ENCODE data around the gene GET4. TPM values are rescaled to one million over a fixed set of nuclear protein-coding genes. Genes with fewer than 3 reads are reported as not detected.

GET4 gene
- total and polyA plus RNA-seq, 2 of the 8 experiments (the other 6 are each of a cell fraction or from before 2014, with no cell fraction given), result 56.7 to 74.1 TPM

GRCh38 chr7:910931-911431 is 34.6 kb downstream of the GET4 start:
- CTCF ChIA-PET (ENCODE audit: partially characterized antibody), result interaction anchor here (0.7 to 6.3 kb wide), 8 partner anchors 9 to 295 kb away, joined by 3 to 36 read pairs (median 5); partner anchors contain the start of gene CYP2W1
- Histone ChIP-seq H2AFZ (ENCODE audit: low read length) (no peak overlapping the region), H4K5ac (ENCODE audit: insufficient read length, low read depth, low read length) (no peak overlapping the region), H3K79me2 (ENCODE audit: control insufficient read depth in 1 of 2, insufficient read depth in 2 of 2, low read length in 2 of 2) (no peaks in the 10 kb centered on the region), H2BK120ac (replicated peaks; ENCODE audit: low read depth, low read length) (no peak overlapping the region), H3K23me2 (ENCODE audit: low read depth, low read length) (no peaks in the 10 kb centered on the region; the same call in 1 of the 2 replicates), H4K8ac (ENCODE audit: extremely low read depth, insufficient read depth, low read length) (no peak overlapping the region), H3K14ac (ENCODE audit: insufficient read length) (no peak overlapping the region), H3K36me3 (ENCODE audit: control insufficient read depth in 2 of 4, insufficient read depth in 4 of 4, low read length in 3 of 4) (no peaks in the 10 kb centered on the region), H3K79me1 (ENCODE audit: low read depth, low read length) (no peaks in the 10 kb centered on the region), H4K91ac (replicated peaks; ENCODE audit: insufficient read length, low read length) (no peak overlapping the region), H3K56ac (replicated peaks; ENCODE audit: insufficient read length, low read depth, low read length) (no peak overlapping the region), H2AK5ac (ENCODE audit: low read depth, low read length) (no peak overlapping the region), H3K23ac (ENCODE audit: insufficient read length) (no peak overlapping the region), H3K4me2 (ENCODE audit: insufficient read depth in 1 of 2, low read depth in 2 of 2, low read length in 2 of 2) (no peak overlapping the region), H3K4ac (replicated peaks; ENCODE audit: insufficient read length, low read depth, low read length) (no peak overlapping the region), H3K9me3 (ENCODE audit: insufficient read depth in 2 of 2, low read depth in 1 of 2, low read length in 1 of 2) (no peaks in the 10 kb centered on the region), H3K27ac (ENCODE audit: low read depth, low read length) (no peak overlapping the region), H3K9ac (replicated peaks in 1 of 4; ENCODE audit: extremely low read depth in 1 of 4, low read depth in 3 of 4, low read length in 3 of 4) (0 out of 7 replicates have a peak overlapping the region, but pooled peaks of 1 of the 4 experiments have one; percentile 11), H3K4me1 (replicated peaks in 1 of 4; ENCODE audit: control insufficient read depth in 3 of 4, insufficient read depth in 4 of 4, low read length in 3 of 4) (peaks cover 0 to 12% (median 2%) of the 10 kb centered on the region in 4 experiments; a peak in 3 of 7 replicates), H3K4me3 (ENCODE audit: extremely low read depth in 1 of 4, insufficient read depth in 2 of 4, low read depth in 3 of 4, low read length in 4 of 4) (no peak overlapping the region), H2BK15ac (ENCODE audit: low read length) (no peak overlapping the region), H2BK20ac (ENCODE audit: low read length) (no peak overlapping the region), H2BK12ac (ENCODE audit: low read depth, low read length) (no peak overlapping the region), H2BK5ac (ENCODE audit: low read depth, low read length) (no peak overlapping the region), H3K27me3 (replicated peaks in 1 of 4; ENCODE audit: control insufficient read depth in 3 of 4, extremely low read depth in 1 of 4, insufficient read depth in 3 of 4, low read length in 3 of 4) (peaks cover 0 to 8% (median 7%) of the 10 kb centered on the region in 4 experiments; a peak in 4 of 7 replicates), H4K20me1 (replicated peaks in 1 of 2; ENCODE audit: control insufficient read depth in 1 of 2, insufficient read depth in 2 of 2, low read length in 2 of 2) (peaks cover 0 to 3% of the 10 kb centered on the region in 2 experiments), H3K18ac (ENCODE audit: extremely low read depth, low read length) (no peak overlapping the region)
- DNase-seq (ENCODE audit: low read depth in 1 of 2, low spot score in 2 of 2) (no peak), FAIRE-seq (no peak)
- TF ChIP-seq GABPA (IDR thresholded peaks at IDR 0.05; ENCODE audit: borderline replicate concordance, insufficient read depth, low read length), result no peak
- TF ChIP-seq EGR1 (IDR thresholded peaks at IDR 0.05; ENCODE audit: borderline replicate concordance, low read depth, low read length), result no peak
- no peak for TF ChIP-seq JUN (IDR thresholded peaks at IDR 0.05; ENCODE audit: low read depth, low read length)
- no peak for TF ChIP-seq EP300 (IDR thresholded peaks at IDR 0.05; ENCODE audit: borderline replicate concordance in 1 of 2, low read depth in 2 of 2, low read length in 2 of 2)
- TF ChIP-seq SUZ12 (IDR thresholded peaks at IDR 0.05; ENCODE audit: low read length), result no peak
- no peak for TF ChIP-seq CREB1 (IDR thresholded peaks at IDR 0.05)
- no peak for TF ChIP-seq RFX5 (IDR thresholded peaks at IDR 0.05; ENCODE audit: borderline replicate concordance, low read depth, low read length)
- no peak for TF ChIP-seq MAFK (IDR thresholded peaks at IDR 0.05; ENCODE audit: low read depth, low read length)
- no peak for TF ChIP-seq POLR2A (IDR thresholded peaks at IDR 0.05; ENCODE audit: control extremely low read depth in 1 of 2, low read depth in 2 of 2, low read length in 2 of 2)
- TF ChIP-seq SP4 (IDR thresholded peaks at IDR 0.05; ENCODE audit: low read length), result no peak
- TF ChIP-seq CBX5 (IDR thresholded peaks at IDR 0.05; ENCODE audit: low read depth, low read length), result no peak
- TF ChIP-seq KDM1A (IDR thresholded peaks at IDR 0.05; ENCODE audit: borderline replicate concordance, low read length), result no peak
- no peak for TF ChIP-seq TEAD4 (IDR thresholded peaks at IDR 0.05; ENCODE audit: low read depth, low read length)
- POLR2A ChIA-PET (ENCODE audit: partially characterized antibody), result interaction anchor here (1.2 kb wide), 1 partner anchor 34 kb away, joined by 3 read pairs; no protein-coding TSS in a partner anchor
- WGBS, 2 experiments (ENCODE audit: extremely low coverage in 1 of 2, insufficient coverage in 1 of 2, insufficient read length in 1 of 2, insufficient replicate concordance in 2 of 2, low coverage in 1 of 2, low lambda C conversion rate in 2 of 2, missing lambda C conversion rate in 1 of 2), result 91% methylated on average over 13 of the region's 19 CpGs; no CpG with 5 or more reads in 1 of the 2 experiments

Measured in H1 (cell line).